GM21737 (cell line): ENCODE results near the gene ZNF532.

Experiments used
- ATAC-seq: cut with Tn5 transposase; IDR thresholded peaks from one replicate; pipeline ENCODE4 v1.9.1; 2021; ENCODE audit warnings: mild to moderate bottlenecking, moderate library complexity; ENCODE audit not compliant: unreplicated experiment

The ZNF532 gene

GRCh38 chr18:59029663-59030429, 165.2 kb downstream of the ZNF532 start:
- ATAC-seq, result no peak

- no peak for ATAC-seq
These were observed 167.6 kb downstream of the ZNF532 start for GRCh38 chr18:59032308-59032707.

DNA sequence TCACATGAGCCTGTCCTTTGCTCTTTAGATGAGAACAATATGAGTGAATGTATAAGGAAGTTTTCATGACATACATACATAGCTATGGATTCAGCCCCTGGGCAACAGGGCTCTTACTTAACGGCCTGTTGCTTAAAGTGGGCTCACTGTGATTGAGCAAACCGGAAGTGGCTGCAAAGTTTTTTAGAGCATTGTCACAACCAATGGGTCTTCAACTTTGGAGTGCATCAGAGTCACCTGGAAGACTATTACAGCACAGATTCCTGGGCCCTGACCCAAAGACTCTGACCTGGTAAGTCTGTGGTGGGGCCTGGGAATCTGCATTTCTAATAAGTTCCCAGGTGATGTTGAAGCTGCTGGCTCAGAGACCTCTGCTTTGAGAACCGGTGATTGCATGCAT, 168.7 kb downstream of the ZNF532 start:
- no peak for ATAC-seq

GRCh38 chr18:59033974-59034373, 169.3 kb downstream of the ZNF532 start:
- ATAC-seq, result no peak

GRCh38 chr18:59035591-59035990, 170.9 kb downstream of the ZNF532 start:
- no peak for ATAC-seq
